ENCODE measurements around the gene ATP8B1.

The ATP8B1 gene

DNA sequence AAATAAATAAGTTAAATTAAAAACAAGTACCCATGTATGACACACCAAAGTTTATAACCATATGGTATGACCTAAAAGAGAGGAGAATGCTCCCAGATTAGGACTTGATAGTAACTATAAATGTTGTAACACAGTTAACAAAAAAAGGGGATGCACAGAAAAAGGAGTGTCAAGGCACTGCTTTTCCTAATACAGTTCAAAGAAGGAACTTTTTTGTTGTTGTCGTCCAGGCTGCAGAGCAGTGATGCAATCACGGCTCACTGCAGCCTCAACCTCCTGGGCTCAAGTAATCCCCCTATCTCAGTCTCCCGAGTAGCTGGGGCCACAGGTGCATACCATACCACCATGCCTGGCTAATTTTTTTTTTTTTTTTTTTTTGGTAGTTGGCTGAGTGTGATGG, 184.2 kb downstream of the ATP8B1 start:
- DNase-seq (ENCODE audit: low read depth), result no peak

DNA sequence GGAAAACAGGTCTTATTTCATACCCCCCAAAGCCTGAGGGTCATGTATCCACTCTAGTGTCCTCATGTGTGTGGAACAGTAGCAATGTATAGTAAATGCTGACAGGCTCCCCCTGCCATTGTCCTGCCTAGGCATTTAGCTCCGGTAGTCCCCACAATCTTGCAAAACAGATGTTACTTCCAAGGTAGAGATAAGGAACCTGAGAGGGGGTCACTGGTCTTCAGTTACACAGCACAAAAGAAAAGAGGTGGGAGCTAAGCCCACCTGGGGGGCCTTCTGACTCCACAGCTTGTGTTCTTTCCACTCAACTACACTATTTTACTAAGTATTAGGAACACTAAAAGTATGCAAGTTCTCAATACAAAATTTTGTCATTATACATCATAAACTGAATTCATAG, 199.2 kb downstream of the ATP8B1 start:
- no peak for DNase-seq (ENCODE audit: low read depth)
